NT2/D1 (cell line): ENCODE data around the gene PXYLP1.

ENCODE experiments used
- DNase-seq: peaks from one replicate; pipeline ENCODE4 v3.0.0-alpha.2; 2011; ENCODE audit warnings: low read depth, low spot score
- H3K27me3 ChIP-seq: 2 replicates; pipeline ENCODE4 v1.6.0; 2011; ENCODE audit warnings: mild to moderate bottlenecking; ENCODE audit not compliant: insufficient read length, insufficient read depth
- H3K36me3 ChIP-seq: 2 replicates; pipeline ENCODE4 v1.6.1; 2011; ENCODE audit warnings: mild to moderate bottlenecking, low read length, mixed read lengths; ENCODE audit not compliant: insufficient read depth, insufficient read length
- H3K4me1 ChIP-seq: 2 replicates; pipeline ENCODE4 v1.5.1; 2011; ENCODE audit not compliant: insufficient read depth, insufficient read length
- H3K4me3 ChIP-seq: 2 replicates; pipeline ENCODE4 v1.5.1; 2011; ENCODE audit warnings: low read depth; ENCODE audit not compliant: insufficient read length
- H3K9ac ChIP-seq: 2 replicates; pipeline ENCODE4 v1.6.0; 2011; ENCODE audit warnings: low read depth; ENCODE audit not compliant: insufficient read length
- H3K9me3 ChIP-seq: 2 replicates; pipeline ENCODE4 v1.5.1; 2011; ENCODE audit warnings: mild to moderate bottlenecking, low read length; ENCODE audit not compliant: insufficient read depth
- SUZ12 ChIP-seq: IDR thresholded peaks from 2 replicates; pipeline ENCODE4 v1.6.1; 2011; ENCODE audit not compliant: insufficient read length, insufficient read depth; ENCODE audit errors: extremely low read depth
- YY1 ChIP-seq: IDR thresholded peaks from 2 replicates; pipeline ENCODE4 v1.6.1; 2011; ENCODE audit not compliant: insufficient read length, insufficient read depth
- ZNF274 ChIP-seq: IDR thresholded peaks from 2 replicates; pipeline ENCODE4 v1.6.1; 2011; ENCODE audit warnings: mild to moderate bottlenecking, low read depth, low read length

Gene PXYLP1

GRCh38 chr3:141331377-141332318 is 100.0 kb downstream of the PXYLP1 start:
- no peaks in the 10 kb centered on the region for H3K27me3 ChIP-seq
- no peak for TF ChIP-seq ZNF274
- TF ChIP-seq SUZ12: no peak
- no peak for TF ChIP-seq YY1
- H3K9ac ChIP-seq: no peak overlapping the region
- no peak for DNase-seq
- H3K4me3 ChIP-seq: no peak overlapping the region
- no peaks in the 10 kb centered on the region for H3K36me3 ChIP-seq
- no peaks in the 10 kb centered on the region for H3K9me3 ChIP-seq
- no peaks in the 10 kb centered on the region for H3K4me1 ChIP-seq

- Histone ChIP-seq H3K27me3 (no peaks in the 10 kb centered on the region), H3K9me3 (no peaks in the 10 kb centered on the region), H3K4me3 (no peak overlapping the region), H3K4me1 (no peaks in the 10 kb centered on the region), H3K9ac (no peak overlapping the region), H3K36me3 (no peaks in the 10 kb centered on the region)
- TF ChIP-seq SUZ12 (no peak), ZNF274 (no peak)
- DNase-seq: no peak
Measured at GRCh38 chr3:141332416-141332815, 100.8 kb downstream of the PXYLP1 start.

- TF ChIP-seq YY1: no peak
- no peak for TF ChIP-seq ZNF274
- TF ChIP-seq SUZ12: no peak
- Histone ChIP-seq H3K27me3 (no peaks in the 10 kb centered on the region), H3K36me3 (no peaks in the 10 kb centered on the region), H3K9me3 (no peaks in the 10 kb centered on the region), H3K9ac (no peak overlapping the region), H3K4me3 (no peak overlapping the region), H3K4me1 (no peaks in the 10 kb centered on the region)
- no peak for DNase-seq
Measured at GRCh38 chr3:141333836-141334626, 102.4 kb downstream of the PXYLP1 start.

GRCh38 chr3:141334627-141335250 is 103.1 kb downstream of the PXYLP1 start:
- no peak overlapping the region for H3K4me3 ChIP-seq
- H3K36me3 ChIP-seq: no peaks in the 10 kb centered on the region
- H3K4me1 ChIP-seq: no peaks in the 10 kb centered on the region
- no peak for TF ChIP-seq ZNF274
- no peak for TF ChIP-seq SUZ12
- TF ChIP-seq YY1: no peak
- H3K27me3 ChIP-seq: no peaks in the 10 kb centered on the region
- no peak overlapping the region for H3K9ac ChIP-seq
- DNase-seq: no peak
- H3K9me3 ChIP-seq: no peaks in the 10 kb centered on the region

DNA sequence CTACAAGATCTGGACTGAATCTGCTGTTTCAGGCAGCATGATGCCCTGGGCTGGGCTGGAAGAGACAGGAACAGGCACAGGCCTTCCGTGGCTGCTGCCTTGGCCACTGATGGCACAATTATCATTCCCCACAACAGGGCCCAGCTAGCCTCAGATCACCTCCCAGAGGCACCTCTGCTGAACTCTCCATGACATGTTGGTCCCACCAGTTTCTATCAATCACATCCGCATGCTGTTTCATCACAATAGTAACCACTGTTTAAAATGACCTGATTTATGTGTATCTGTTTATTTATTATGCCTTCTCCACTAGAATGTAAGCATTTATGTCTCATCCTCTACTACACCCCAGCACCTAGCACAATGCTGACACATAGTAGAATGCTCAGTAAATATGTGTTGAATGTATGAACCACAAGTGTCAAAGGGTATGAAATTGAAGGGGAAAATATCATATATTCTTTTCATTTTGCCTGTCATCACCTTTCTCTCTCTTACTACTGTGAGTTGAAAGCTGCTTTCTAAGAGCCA is 104.0 kb downstream of the PXYLP1 start:
- Histone ChIP-seq H3K36me3 (no peaks in the 10 kb centered on the region), H3K4me3 (no peak overlapping the region), H3K4me1 (no peaks in the 10 kb centered on the region), H3K9me3 (no peaks in the 10 kb centered on the region), H3K27me3 (no peaks in the 10 kb centered on the region), H3K9ac (no peak overlapping the region)
- no peak for TF ChIP-seq ZNF274
- no peak for TF ChIP-seq SUZ12
- TF ChIP-seq YY1: no peak
- DNase-seq: no peak

DNA sequence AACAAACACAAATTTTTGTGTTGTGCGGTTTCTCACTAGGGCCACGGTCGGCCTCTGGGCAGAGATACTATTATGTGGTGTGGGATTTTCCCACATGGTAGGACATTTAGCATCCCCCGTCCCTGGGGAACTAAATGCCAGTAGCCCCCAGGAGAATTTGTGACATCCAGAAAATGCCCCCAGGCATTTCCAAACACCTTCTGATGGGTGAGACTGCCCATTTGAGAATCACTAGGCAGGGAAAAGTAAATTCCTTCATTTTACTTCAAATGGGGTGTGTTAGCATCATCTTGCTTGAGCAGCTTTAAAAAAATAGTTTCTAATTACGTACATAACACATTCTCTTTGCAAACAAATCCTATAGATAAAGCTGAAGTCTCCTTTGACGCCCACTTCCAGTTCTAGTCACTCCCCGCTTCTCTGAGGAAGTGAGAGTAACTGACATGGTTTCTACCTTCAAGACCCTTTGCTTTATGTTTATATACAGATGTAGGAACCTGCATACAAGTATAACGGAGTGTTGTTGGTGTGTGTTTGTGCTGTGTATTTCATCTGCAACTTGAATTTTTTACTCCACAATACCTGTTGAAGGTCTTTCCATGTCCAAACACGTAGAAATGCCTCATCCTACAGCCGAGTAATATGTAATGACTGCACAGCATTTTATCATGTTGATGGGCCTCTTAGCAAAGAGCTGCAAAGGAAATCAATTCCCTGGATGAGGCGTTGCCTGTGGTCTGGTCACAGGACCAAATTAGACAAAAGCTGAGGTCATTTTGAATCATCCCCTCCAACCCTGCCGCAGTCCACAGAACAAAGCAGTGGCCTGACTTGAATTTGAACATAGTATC is 105.3 kb downstream of the PXYLP1 start:
- H3K9ac ChIP-seq: no peak overlapping the region
- H3K4me1 ChIP-seq: no peaks in the 10 kb centered on the region
- TF ChIP-seq ZNF274 (no peak), YY1 (no peak), SUZ12 (no peak)
- H3K27me3 ChIP-seq: no peaks in the 10 kb centered on the region
- no peaks in the 10 kb centered on the region for H3K36me3 ChIP-seq
- no peaks in the 10 kb centered on the region for H3K9me3 ChIP-seq
- DNase-seq: no peak
- H3K4me3 ChIP-seq: no peak overlapping the region
